ENCODE results near the gene CHST6.

CHST6 gene

DNA sequence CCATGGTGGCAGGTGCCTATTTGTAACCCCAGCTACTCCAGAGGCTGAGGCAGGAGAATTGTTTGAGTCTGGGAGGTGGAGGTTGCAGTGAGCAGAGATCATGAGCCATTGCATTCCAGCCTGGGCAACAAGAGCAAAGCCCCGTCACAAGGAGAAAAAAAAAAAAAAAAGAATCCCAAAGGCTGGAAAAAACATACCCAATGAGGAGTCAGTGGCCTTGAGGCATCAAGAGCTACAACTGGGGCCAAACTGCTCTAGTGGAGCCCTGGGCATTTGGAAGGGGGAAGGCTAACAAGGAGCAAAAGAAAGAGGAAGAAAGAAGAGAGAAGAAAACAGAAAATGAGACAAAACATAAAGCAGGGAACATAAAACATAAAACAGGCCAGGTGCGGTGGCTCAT lies 6.9 kb downstream of the CHST6 start:
- TF ChIP-seq, protein P1, sequence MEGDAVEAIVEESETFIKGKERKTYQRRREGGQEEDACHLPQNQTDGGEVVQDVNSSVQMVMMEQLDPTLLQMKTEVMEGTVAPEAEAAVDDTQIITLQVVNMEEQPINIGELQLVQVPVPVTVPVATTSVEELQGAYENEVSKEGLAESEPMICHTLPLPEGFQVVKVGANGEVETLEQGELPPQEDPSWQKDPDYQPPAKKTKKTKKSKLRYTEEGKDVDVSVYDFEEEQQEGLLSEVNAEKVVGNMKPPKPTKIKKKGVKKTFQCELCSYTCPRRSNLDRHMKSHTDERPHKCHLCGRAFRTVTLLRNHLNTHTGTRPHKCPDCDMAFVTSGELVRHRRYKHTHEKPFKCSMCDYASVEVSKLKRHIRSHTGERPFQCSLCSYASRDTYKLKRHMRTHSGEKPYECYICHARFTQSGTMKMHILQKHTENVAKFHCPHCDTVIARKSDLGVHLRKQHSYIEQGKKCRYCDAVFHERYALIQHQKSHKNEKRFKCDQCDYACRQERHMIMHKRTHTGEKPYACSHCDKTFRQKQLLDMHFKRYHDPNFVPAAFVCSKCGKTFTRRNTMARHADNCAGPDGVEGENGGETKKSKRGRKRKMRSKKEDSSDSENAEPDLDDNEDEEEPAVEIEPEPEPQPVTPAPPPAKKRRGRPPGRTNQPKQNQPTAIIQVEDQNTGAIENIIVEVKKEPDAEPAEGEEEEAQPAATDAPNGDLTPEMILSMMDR (IDR thresholded peaks at IDR 0.05; ENCODE audit: insufficient read depth, low read depth, low read length, missing control alignments): no peak
- DNase-seq (ENCODE audit: low read depth): no peak
- no peak overlapping the region for H3K4me3 ChIP-seq (ENCODE audit: low read length)

DNA sequence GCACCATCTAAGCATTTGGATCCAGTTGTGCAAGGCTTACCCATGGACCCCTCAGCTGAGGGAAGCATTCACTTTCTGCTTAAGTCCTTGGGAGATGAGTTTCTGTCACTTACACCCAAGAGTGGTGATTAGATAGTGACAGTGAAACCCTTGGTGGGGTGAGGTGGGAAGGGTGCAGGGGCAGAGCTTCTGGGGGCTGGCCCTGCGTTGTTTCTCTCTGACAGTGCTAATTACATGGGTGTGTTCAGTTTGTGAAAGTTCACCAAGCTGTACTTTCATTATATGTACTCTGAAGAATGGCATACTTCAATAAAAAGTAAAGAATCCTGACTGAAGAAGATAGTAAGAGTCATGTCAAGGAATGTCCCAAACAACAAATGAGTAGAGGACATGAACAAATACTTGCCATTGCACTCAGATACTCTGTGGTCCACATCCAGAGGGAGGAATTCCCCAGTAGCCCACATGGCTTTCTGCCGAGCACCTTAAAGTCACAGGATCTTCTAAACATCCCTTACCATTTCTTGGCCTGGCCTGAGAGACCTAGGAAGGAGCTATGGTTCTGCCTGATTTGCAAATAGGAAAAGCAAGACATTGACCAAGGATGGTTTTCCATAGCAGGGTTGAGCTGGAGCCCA lies 8.4 kb downstream of the CHST6 start:
- TF ChIP-seq, protein P1 (IDR thresholded peaks at IDR 0.05; ENCODE audit: insufficient read depth, low read depth, low read length, missing control alignments): no peak
- no peak for DNase-seq (ENCODE audit: low read depth)
- no peak overlapping the region for H3K4me3 ChIP-seq (ENCODE audit: low read length)

DNA sequence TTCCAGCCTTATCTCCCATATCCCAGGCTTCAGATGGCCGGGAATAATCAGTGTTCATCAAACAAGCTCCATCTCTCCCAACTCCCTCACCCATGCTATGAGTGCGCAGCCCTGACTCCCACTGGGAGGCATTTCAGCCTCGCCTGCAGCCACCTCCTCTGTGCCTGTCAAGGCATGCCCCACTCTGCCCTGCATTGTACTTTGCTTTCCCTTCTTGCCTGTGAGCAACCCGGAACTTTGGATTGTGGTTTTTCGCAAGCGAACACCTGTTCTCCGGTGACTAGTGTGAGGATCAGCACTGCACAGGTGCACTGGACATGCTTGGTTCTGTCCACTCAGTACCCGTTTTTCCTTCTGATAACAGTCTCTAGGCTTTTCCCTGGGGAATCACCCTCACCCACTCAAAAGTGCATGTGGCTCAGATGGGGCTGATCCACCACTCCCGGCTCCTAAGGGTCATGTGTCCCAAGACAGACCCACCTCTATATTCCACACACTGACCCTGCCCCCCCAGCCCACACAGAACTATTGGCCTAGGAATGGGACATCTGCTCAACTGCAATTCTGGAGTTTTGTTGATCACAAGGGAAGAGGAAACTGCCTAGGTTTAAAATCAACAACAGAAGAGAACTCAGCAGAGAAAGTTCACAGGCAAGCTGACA lies 9.1 kb downstream of the CHST6 start:
- TF ChIP-seq, protein P1 (IDR thresholded peaks at IDR 0.05; ENCODE audit: insufficient read depth, low read depth, low read length, missing control alignments): no peak
- H3K4me3 ChIP-seq (ENCODE audit: low read length): no peak overlapping the region
- DNase-seq (ENCODE audit: low read depth): peak; percentile 100

DNA sequence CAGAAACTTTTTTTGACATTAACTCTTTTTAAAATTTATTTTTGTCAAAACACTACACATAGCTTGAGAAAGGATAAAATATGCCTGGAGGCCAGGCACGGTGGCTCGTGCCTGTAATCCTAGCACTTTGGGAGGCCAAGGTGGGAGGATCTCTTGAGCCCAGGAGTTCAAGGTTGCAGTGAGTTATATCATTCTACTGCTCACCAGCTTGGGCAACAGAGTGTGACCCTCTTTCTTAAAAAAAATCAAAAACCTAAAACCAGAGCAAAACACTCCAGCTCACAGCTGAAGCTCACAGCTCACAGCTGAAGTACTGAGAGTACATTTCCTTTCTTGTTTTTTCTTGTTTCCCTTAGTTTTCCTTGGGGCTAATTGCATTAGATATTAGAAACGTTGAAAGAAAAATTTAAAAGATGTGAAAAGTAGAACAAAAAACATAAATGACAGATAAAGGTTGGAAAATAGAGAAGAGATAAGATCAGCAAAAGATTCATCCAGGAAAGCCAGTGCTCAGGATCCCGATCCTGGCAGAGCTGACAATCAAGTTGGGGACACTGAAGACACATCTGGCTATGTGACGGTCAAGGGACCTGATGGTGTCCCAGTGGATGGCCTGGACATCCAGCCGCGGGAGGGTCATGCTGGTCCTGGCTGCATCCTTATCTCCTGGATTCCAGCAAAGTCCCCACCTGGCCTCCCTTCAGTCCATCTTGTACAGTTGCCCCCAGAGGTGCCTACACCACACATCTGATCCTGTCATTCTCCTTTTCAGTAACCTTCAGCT lies 9.8 kb downstream of the CHST6 start:
- TF ChIP-seq, protein P1 (IDR thresholded peaks at IDR 0.05; ENCODE audit: insufficient read depth, low read depth, low read length, missing control alignments): no peak
- DNase-seq (ENCODE audit: low read depth): no peak
- no peak overlapping the region for H3K4me3 ChIP-seq (ENCODE audit: low read length)

DNA sequence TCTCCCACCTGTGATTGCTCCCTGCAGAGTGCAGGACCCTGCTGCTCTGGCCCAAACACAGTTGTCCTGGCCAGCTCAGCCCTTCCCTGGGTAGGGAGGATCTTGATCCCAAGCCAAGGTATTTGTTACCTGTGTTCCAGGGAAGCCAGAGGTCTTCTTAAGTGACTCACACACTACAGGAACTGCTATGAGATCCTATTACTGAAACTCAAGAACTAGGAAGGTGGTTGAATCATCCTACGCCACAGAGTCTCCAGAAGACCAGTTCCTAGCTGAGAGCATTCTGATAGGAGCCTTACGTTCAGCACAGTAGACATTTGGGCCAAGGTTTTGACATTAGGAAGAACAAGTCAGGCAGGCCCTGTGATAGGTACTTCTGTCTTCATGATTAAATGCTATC lies 12.0 kb downstream of the CHST6 start:
- no peak overlapping the region for H3K4me3 ChIP-seq (ENCODE audit: low read length)
- DNase-seq (ENCODE audit: low read depth): peak; percentile 99
- TF ChIP-seq, protein P1 (IDR thresholded peaks at IDR 0.05; ENCODE audit: insufficient read depth, low read depth, low read length, missing control alignments): no peak

DNA sequence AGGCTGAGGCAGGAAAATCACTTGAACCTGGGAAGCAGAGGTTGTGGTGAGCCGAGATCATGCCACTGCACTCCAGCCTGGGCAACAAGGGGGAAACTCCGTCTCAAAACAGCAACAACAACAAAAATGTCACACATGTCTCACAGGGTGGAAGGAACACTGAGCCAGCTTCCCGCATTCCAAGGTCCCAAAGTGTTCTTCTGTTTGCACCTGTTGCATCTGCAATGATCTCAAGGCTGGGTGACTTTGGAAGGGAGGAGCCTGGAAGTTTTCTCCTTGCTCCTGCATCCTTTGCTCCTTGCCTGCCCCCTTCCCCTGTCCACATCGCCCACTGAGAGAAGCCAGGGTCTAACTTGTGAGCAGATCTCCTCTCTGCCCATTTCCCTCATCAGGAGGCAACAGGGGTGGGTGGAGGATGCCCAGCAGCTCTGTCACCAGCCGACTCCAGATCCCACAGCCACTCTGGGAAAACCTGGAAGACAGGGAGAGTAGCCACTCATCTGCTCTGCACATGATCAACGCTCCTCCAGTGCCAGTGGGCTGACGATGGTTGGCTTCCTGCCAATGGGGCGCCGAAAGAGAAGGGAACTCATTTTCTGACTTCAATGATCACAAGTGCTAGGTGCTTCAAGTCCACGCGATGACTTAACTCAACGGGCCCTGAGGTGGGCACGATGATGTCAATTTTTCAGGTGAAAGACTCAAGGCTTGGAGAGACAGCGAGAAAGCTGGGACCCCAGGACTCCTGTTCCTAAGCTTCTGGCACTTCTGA lies 12.6 kb downstream of the CHST6 start:
- H3K4me3 ChIP-seq (ENCODE audit: low read length): no peak overlapping the region
- TF ChIP-seq, protein P1 (IDR thresholded peaks at IDR 0.05; ENCODE audit: insufficient read depth, low read depth, low read length, missing control alignments): no peak
- DNase-seq (ENCODE audit: low read depth): no peak
